ENCODE data around the gene NAT14.
A peak's percentile ranks its signal among the peaks of the same experiment; 100 is the strongest.

NAT14 gene

DNA sequence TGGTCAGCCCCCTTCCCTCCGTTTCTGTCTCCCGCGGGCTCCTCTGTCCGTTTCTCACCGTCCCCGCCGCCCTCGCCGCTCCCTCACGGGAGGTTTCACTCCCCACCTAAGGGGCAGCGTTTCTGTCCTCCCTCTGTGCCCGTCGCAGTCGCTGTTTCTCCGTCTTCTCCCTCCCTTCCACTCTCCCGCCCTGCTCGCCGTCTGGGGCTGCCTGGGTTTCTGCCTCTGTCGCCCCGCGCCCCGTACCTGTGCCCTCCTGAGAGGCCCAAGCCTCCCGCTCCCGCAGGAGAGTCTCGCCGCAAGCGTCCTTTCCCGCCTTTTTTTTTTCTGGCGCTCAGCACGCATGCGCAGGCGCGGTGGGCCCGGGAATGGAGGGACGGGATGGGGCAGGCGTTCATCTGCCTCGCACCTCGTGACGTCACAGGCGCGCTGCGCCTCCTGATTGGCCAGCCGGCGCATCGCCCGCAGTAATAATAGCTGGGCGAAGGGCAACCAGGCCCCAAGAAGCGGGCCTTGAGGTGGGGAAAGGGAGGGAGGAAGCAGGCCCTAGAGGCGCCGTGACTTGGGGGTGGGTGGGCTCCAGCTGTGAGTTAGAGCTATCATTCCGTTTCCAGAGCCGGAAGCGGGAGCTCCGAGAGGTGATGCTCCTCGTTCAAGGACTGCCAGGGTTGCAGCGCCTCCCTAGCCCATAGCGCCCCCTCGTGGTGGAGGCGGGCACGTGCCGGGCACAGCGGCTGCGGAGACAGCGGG is 18.7 kb downstream of the NAT14 start:
- TF ChIP-seq ZNF274 (IDR thresholded peaks at IDR 0.05; ENCODE audit: low read depth, low read length): no peak
- H3K4me3 ChIP-seq (ENCODE audit: low read length): peak overlapping the region; percentile 46; the same call in 1 of the 2 replicates

DNA sequence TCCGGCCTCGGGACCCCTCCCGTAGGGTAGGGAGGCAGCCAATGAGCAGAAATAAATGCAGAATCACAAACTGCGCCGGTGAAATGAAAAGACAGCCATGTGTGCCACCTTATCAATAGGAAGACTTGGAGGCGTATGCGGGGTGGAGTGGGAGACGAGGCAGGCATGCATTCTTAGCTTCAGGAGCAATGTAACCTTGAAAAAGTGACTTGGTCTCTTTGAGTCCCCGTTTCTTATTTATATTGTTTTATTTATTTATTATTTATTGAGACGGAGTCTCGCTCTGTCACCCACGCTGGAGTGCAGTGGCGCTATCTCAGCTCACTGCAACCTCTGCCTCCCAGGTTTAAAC is 19.2 kb downstream of the NAT14 start:
- no peak for TF ChIP-seq ZNF274 (IDR thresholded peaks at IDR 0.05; ENCODE audit: low read depth, low read length)
- no peak overlapping the region for H3K4me3 ChIP-seq (ENCODE audit: low read length)

DNA sequence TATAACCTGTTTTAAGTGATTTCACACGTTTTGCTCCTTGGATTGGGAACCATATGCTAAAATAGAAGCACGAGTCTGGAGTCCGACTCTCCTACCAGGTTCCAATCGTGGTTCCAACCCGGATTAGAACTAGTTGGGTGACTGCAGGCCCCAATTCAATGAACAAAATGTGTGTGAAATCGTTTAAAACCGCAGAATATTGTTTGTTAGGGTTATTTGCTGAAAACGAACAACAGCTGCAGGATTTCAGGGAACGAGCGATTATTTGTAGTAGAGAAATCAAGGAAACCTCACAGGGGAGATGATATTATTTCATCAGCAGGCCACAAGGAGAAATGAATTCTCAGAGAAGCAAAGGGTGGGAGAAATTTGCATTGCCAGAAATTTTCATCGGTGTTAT is 20.0 kb downstream of the NAT14 start:
- H3K4me3 ChIP-seq (ENCODE audit: low read length): no peak overlapping the region
- no peak for TF ChIP-seq ZNF274 (IDR thresholded peaks at IDR 0.05; ENCODE audit: low read depth, low read length)

DNA sequence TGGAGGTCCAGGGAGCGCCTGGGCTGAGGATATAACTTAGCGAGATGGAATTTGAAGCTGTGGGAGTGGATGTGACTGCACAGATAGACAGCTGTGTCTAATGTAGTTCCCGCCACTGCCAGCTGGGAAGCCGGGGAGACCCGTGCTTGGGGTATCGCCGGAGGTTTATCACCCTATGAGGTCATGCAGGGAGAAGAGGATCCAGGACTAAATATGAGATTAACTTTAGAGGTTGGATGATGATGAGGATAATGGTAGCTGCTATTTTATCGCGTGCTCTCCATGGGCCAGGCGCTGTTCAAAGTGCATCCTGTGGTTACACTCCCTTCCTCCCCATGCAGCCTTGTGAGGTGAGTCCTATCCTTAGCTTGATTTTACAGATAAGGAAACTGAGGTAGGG is 23.1 kb downstream of the NAT14 start:
- no peak overlapping the region for H3K4me3 ChIP-seq (ENCODE audit: low read length)
- TF ChIP-seq ZNF274 (IDR thresholded peaks at IDR 0.05; ENCODE audit: low read depth, low read length): no peak

DNA sequence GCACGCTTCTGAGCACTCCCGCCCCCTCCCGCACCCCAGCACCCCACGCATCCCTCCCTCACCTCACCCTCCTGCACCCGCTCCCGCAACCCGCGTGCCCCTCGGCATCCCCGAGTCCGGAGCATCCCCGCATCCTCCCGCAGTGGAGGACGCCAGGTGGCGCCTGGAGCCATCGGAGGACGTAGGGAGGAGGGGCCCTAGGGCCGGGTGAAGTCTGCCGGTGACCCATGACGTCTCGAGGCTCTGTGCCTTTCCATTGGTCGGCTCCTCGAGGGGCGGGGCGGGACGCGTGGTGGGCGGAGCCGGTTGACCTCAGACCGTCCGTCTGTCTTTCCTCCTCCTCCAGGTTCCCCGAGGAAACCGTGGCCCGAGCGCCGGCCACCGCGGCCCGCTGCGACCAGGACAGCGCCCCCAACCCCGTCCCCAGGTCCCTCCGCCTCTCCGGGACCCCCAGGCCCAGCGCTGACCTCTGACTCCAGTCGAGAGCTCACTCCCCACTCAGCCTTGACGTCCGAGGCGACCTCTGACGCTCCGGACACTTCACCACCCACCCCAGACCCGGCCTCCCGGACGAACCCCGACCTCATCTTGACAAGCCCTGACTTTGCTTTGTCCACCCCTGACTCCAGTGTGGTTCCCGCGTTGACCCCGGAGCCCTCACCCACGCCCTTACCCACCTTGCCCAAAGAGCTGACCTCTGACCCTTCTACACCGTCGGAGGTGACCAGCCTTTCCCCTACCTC is 32.1 kb downstream of the NAT14 start:
- peak overlapping the region; percentile 42; the same call in 1 of the 2 replicates for H3K4me3 ChIP-seq (ENCODE audit: low read length)

DNA sequence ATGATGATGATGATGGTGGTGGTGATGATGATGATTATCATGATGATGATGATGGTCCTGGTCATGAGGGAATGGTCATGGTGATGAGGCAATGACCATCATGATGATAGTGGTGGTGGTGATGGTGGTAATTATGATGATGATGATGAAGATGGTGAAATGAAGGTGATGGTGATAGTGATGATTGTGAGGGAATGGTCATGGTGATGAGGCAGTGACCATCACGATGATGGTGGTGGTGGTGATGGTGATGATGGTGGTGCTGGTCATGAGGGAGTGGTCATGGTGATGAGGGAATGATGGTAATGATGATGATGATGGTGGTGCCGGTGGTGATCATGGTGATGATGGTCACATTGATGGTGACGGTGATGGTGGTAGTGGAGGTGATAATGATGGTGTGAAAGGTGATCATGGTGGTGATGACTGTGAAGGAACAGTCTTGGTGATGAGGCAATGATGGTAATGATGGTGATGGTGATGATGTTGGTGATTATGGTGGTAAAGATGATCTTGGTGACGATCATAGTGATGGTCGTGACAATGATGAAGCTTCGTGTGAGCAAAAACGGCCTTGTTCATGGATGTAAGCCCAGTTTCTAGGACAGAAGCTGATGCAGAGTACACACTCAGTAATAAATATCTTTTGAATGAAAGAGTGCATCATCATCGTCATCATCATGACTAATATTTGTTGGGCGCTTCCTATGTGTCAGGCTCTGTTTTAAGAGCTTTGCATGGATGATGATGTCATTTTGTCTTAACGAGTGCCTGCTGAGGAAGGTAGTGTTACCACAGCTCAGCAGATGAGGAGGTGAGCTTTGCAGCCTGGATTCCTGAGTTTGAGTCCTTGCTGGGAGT is 34.7 kb downstream of the NAT14 start:
- no peak for TF ChIP-seq ZNF274 (IDR thresholded peaks at IDR 0.05; ENCODE audit: low read depth, low read length)
- H3K4me3 ChIP-seq (ENCODE audit: low read length): no peak overlapping the region

More for the DNA sequence above, 32.1 kb downstream of the NAT14 start:
- TF ChIP-seq ZNF274 (IDR thresholded peaks at IDR 0.05; ENCODE audit: low read depth, low read length): no peak

DNA sequence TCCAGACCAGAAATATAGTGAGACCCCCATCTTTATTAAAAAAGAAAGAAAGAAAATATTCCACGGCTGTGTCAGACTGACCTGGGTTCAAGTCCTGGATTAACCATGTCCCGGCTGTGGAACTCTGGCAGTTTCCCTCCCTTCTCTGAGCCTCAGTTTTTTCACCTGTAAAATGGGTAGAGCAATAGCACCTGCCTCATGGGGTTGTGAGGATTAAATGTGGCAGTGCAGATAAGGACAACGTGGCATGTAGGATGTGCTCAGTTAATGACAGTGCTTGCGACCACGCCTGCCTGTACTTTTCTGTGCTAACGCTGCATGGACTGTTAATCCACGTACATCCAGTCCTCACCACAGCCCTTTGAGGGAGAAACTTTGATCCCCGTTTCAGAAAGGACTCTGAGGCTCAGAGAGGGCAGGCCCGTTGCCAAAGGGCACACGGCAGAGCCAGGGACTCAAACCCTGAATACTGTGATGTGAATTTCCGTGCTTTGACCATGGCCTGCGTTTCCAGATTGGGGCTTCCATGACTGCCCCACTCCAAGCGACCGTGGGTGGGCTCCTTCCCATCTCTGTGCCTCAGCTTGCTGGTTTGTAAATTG is 35.8 kb downstream of the NAT14 start:
- no peak for TF ChIP-seq ZNF274 (IDR thresholded peaks at IDR 0.05; ENCODE audit: low read depth, low read length)

DNA sequence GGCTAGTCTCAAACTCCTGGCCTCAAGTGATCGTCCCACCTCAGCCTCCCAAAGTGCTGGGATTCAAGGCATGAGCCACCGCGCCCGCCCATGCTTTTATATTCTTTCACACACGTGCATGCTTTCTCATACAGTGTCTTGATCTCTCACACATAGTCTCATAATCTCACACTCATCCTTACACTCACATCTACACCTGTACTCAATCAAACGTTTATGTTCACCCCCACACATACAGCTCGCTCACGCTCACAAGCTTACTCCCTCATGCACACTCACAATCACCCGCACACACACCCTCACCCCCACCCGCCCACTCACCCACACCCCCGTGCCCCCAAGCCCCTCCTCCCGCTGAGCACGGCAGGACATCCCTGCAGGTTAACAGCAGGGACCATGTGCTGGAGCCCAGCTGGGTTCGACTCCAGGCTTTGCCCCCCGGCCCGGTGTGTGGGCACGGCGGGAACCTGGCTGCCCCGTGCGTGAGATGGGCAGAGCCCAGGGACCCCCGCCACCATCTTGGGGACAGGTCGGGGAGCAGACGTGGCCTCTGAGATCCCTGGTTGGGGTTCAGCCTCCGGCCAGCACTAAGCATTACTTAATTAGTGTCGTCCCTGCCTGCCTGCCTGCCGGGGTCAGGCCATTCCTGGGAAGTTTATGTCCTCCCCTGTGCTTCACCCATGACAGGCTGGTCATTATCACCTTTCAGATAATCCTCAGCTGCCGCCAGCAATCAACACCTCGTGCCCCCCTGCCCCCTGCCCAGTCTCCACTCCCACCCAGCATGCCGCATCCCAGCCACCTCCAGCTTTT is 40.5 kb downstream of the NAT14 start:
- no peak overlapping the region for H3K4me3 ChIP-seq (ENCODE audit: low read length)
- TF ChIP-seq ZNF274 (IDR thresholded peaks at IDR 0.05; ENCODE audit: low read depth, low read length): no peak

More for the DNA sequence above, 35.8 kb downstream of the NAT14 start:
- no peak overlapping the region for H3K4me3 ChIP-seq (ENCODE audit: low read length)

DNA sequence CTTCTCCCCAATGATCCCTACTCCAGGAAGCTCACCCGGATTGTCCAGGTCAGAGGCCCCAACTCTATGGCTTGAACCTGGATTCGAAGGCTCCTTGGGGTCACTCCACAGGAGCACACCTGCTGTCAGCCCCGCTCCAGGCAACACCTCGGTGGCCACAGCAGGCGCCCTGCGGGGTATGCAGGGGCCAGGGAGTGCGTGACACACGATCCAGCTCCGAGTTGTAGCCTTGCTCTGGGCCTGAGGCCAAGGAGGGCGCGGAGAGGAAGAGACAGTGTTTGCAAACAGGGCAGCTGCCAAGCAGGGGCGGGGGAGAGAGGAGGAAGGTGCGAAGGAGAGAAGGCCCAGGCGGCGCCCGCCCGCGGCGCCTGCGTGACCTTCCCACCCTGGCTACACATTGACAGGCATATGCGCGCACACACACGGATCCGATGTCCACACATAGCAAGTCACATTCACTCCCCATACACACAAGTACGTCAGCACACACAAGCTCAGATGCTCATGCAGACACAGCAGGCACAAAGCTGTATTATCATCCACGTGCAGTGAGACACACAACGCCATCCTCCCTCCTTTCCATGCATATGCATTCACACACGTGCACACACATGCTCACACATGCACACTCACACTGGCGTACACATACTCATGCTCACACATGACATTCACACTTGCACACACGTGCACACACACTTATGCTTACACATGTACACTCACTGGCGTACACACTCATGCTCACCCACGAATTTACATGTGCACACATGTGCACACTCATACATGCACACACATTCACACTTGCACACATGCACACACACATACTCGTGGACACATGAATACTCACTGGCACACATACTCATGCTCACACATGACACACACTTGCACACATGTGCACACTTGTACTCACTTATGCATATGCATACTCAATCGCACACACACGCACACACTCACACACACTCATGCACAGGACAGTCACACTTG is 41.5 kb downstream of the NAT14 start:
- no peak overlapping the region for H3K4me3 ChIP-seq (ENCODE audit: low read length)

DNA sequence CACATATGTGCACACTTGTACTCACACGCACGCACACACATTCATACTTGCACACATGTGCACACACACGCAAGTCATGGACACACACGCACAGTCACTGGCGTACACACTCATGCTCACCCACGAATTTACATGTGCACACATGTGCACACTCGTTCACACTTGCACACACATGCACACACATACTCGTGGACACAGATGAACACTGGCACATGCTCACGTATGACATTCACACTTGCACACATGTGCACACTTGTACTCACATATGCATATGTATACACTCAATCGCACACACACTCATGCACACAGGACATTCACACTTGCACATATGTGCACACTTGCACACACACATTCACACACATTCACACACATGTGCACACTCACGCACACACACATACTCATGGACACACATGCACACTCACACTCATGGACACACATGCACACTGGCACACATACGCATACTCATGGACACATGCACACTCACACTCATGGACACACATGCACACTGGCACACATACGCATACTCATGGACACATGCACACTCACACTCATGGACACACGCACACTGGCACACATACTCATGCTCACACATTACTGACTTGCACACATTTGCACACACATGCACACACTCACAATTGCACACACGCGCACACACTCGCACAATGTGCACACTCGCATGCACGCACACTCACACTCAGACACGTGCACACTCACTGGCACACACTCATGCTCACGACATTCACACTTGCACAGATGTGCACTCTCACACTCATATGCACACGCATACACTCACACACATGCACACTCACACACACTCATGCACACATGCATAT is 42.4 kb downstream of the NAT14 start:
- no peak overlapping the region for H3K4me3 ChIP-seq (ENCODE audit: low read length)
- no peak for TF ChIP-seq ZNF274 (IDR thresholded peaks at IDR 0.05; ENCODE audit: low read depth, low read length)

More for the DNA sequence above, 41.5 kb downstream of the NAT14 start:
- TF ChIP-seq ZNF274 (IDR thresholded peaks at IDR 0.05; ENCODE audit: low read depth, low read length): no peak

DNA sequence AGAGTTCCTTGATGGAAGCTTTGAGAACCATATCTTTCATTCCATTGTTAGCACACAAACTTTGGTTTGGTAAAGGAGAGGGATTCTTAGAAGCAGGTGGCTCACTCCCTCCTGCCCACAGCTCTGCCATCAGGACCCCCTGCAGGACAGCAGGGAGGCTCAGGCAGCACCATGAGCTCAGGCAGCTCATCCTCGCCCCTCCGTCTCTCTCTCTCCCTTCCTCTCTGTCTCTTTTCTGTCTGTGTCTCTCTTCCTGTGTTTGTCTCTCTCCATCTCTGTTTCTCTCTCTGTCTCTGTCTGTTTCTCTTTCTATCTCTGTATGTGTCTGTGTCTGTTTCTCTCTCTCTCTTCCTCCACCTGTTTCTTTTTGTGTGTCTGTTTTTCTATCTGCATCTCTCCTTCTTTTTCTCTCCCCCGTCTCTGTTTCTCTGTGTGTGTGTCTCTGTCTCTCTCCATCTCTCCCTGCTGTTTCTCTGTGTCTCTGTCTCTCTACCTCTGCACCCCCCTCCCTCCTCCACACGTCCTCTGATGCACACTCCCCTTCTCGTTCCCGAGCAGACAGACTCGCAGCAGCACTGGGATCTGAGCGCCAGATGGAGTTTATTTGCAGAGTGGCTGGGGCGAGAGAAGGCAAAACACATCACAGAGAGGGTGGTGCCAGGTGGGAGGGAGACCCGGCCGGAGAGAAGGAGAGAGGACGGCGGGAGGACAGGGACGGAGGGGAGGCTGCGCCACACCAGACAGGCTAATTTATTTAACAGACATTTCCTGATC is 43.2 kb downstream of the NAT14 start:
- no peak for TF ChIP-seq ZNF274 (IDR thresholded peaks at IDR 0.05; ENCODE audit: low read depth, low read length)
- no peak overlapping the region for H3K4me3 ChIP-seq (ENCODE audit: low read length)

Data from GM08714 (cell line).